IMR-90 (cell line): ENCODE results near the gene SLC9A5. TPM values are rescaled to one million over a fixed set of nuclear protein-coding genes. Genes with fewer than 3 reads are reported as not detected.

Experiments used
- ATAC-seq: fragments of 200-7000 bp; cut with Tn5 transposase; 2 replicates; pipeline ENCODE4 v1.9.1; 2020; ENCODE audit warnings: low read depth, mild to moderate bottlenecking, moderate library complexity
- BruUV-seq: library from RNA; stranded (reverse); fragments of 400-500 nt; replicated peaks from 2 replicates; lab custom pipeline; 2021; lab: Mats Ljungman, UMichigan
- CTCF ChIA-PET: fragments of 300-600 bp; formaldehyde crosslinking; extraction: SDS; loops from one replicate; lab custom pipeline; 2021; ENCODE audit warnings: antibody characterized with exemption; lab: Yijun Ruan, JAX
- POLR2A ChIA-PET: fragments of 300-600 bp; sonication (Branson Sonifier 250); formaldehyde crosslinking; loops from one replicate; lab custom pipeline; 2022; ENCODE audit warnings: antibody characterized with exemption; ENCODE audit not compliant: unreplicated experiment; lab: Charles Lee
- DNase-seq: peaks from one replicate; pipeline ENCODE4 v3.0.0; 2013
- H2AFZ ChIP-seq: replicated peaks from 2 replicates; pipeline ENCODE3; 2013; ENCODE audit warnings: low read length, mild to moderate bottlenecking; ENCODE audit not compliant: poor library complexity
- H2AK5ac ChIP-seq: 2 replicates; pipeline ENCODE4 v1.6.1; 2013; ENCODE audit warnings: low read depth, low read length, inconsistent platforms
- H2AK9ac ChIP-seq: replicated peaks from 2 replicates; pipeline ENCODE3; 2013; ENCODE audit warnings: mild to moderate bottlenecking, low read depth, low read length, moderate library complexity; ENCODE audit not compliant: poor library complexity
- H2BK120ac ChIP-seq: 2 replicates; pipeline ENCODE4 v1.6.1; 2013; ENCODE audit warnings: low read depth, low read length, inconsistent platforms
- H2BK15ac ChIP-seq: 3 replicates; pipeline ENCODE4 v1.6.1; 2013; ENCODE audit warnings: low read depth, low read length, inconsistent platforms
- H2BK20ac ChIP-seq: 2 replicates; pipeline ENCODE4 v1.6.1; 2013; ENCODE audit warnings: low read depth, mild to moderate bottlenecking, inconsistent platforms, low read length, moderate library complexity
- H2BK5ac ChIP-seq: 2 replicates; pipeline ENCODE4 v1.6.1; 2013; ENCODE audit warnings: mild to moderate bottlenecking, low read depth, low read length, inconsistent platforms; ENCODE audit not compliant: poor library complexity, severe bottlenecking
- H3K14ac ChIP-seq: replicated peaks from 2 replicates; pipeline ENCODE4 v1.6.1; 2013; ENCODE audit warnings: low read depth, low read length, inconsistent platforms
- H3K18ac ChIP-seq: 2 replicates; pipeline ENCODE4 v1.6.1; 2013; ENCODE audit warnings: low read depth, low read length, control low read depth
- H3K23ac ChIP-seq: 2 replicates; pipeline ENCODE4 v1.6.1; 2013; ENCODE audit warnings: low read depth, low read length, inconsistent platforms
- H3K27ac ChIP-seq: 2 replicates; pipeline ENCODE4 v1.5.1; 2013; ENCODE audit warnings: mild to moderate bottlenecking, control low read depth, low read length; ENCODE audit not compliant: insufficient read depth
- H3K27me3 ChIP-seq: 2 replicates; pipeline ENCODE4 v1.6.1; 2013; ENCODE audit warnings: low read length; ENCODE audit not compliant: control insufficient read depth, insufficient read depth
- H3K36me3 ChIP-seq: 2 replicates; pipeline ENCODE4 v1.6.1; 2013; ENCODE audit warnings: low read length, mixed read lengths; ENCODE audit not compliant: control insufficient read depth, insufficient read depth
- H3K4ac ChIP-seq: 2 replicates; pipeline ENCODE4 v1.6.1; 2013; ENCODE audit warnings: low read depth, low read length, inconsistent platforms
- H3K4me1 ChIP-seq: 2 replicates; pipeline ENCODE4 v1.6.1; 2013; ENCODE audit warnings: low read length, mixed read lengths; ENCODE audit not compliant: control insufficient read depth, insufficient read depth
- H3K4me2 ChIP-seq: 2 replicates; pipeline ENCODE4 v1.6.1; 2013; ENCODE audit warnings: low read depth, mild to moderate bottlenecking, control low read depth, low read length, moderate library complexity
- H3K4me3 ChIP-seq: 2 replicates; pipeline ENCODE4 v1.5.1; 2013; ENCODE audit warnings: low read depth, mild to moderate bottlenecking, control low read depth, low read length, moderate library complexity; ENCODE audit not compliant: insufficient read depth
- H3K56ac ChIP-seq: 2 replicates; pipeline ENCODE4 v1.6.1; 2013; ENCODE audit warnings: low read length, inconsistent platforms; ENCODE audit not compliant: insufficient read depth; ENCODE audit errors: extremely low read depth
- H3K79me1 ChIP-seq, 2 experiments: 2 replicates each; pipeline ENCODE4 v1.6.1; 2013; ENCODE audit warnings: low read length in 2 of 2, inconsistent platforms in 1 of 2, low read depth in 1 of 2
- H3K9ac ChIP-seq: 2 replicates; pipeline ENCODE4 v1.6.1; 2013; ENCODE audit warnings: low read depth, low read length, control low read depth
- H3K9me1 ChIP-seq: 2 replicates; pipeline ENCODE4 v1.6.1; 2013; ENCODE audit warnings: low read length, inconsistent platforms; ENCODE audit not compliant: insufficient read depth
- H3K9me3 ChIP-seq: 2 replicates; pipeline ENCODE4 v1.6.1; 2013; ENCODE audit warnings: low read length; ENCODE audit not compliant: control insufficient read depth, insufficient read depth
- H4K20me1 ChIP-seq: 2 replicates; pipeline ENCODE4 v1.6.1; 2013; ENCODE audit warnings: low read length, inconsistent platforms; ENCODE audit not compliant: insufficient read depth
- H4K5ac ChIP-seq: 2 replicates; pipeline ENCODE4 v1.6.1; 2013; ENCODE audit warnings: mild to moderate bottlenecking, low read depth, low read length, control low read depth
- H4K8ac ChIP-seq, 2 experiments: 2 replicates each; pipeline ENCODE4 v1.6.1; 2013; ENCODE audit warnings: low read depth in 2 of 2, low read length in 2 of 2, control low read depth in 1 of 2, inconsistent platforms in 1 of 2
- H4K91ac ChIP-seq: 2 replicates; pipeline ENCODE4 v1.6.1; 2013; ENCODE audit warnings: low read depth, low read length, inconsistent platforms; ENCODE audit not compliant: insufficient read depth
- CEBPB ChIP-seq: IDR thresholded peaks from 2 replicates; pipeline ENCODE4 v1.6.1; 2012; ENCODE audit warnings: low read depth, low read length, improper control_type of control experiment
- CHD1 ChIP-seq: IDR thresholded peaks from 2 replicates; pipeline ENCODE4 v1.6.1; 2012; ENCODE audit warnings: low read depth, low read length, improper control_type of control experiment
- FOS ChIP-seq: fragments of 150-350 bp; IDR thresholded peaks from 2 replicates; pipeline ENCODE4 v1.6.1; 2016; ENCODE audit warnings: low read depth, low read length
- MAFK ChIP-seq: IDR thresholded peaks from 2 replicates; pipeline ENCODE4 v1.6.1; 2012; ENCODE audit warnings: low read depth, low read length, improper control_type of control experiment
- MXI1 ChIP-seq: IDR thresholded peaks from 2 replicates; pipeline ENCODE4 v1.6.1; 2012; ENCODE audit warnings: low read depth, mild to moderate bottlenecking, low read length, moderate library complexity, borderline replicate concordance
- RCOR1 ChIP-seq: IDR thresholded peaks from 2 replicates; pipeline ENCODE4 v1.6.1; 2012; ENCODE audit warnings: mild to moderate bottlenecking, low read length, improper control_type of control experiment; ENCODE audit not compliant: insufficient replicate concordance
- RFX5 ChIP-seq: IDR thresholded peaks from 2 replicates; pipeline ENCODE4 v1.8.0; 2012; ENCODE audit warnings: low read depth, mild to moderate bottlenecking, low read length, moderate library complexity
- SMC3 ChIP-seq: fragments of 150-350 bp; IDR thresholded peaks from 2 replicates; pipeline ENCODE4 v1.6.1; 2016; ENCODE audit warnings: low read depth, mild to moderate bottlenecking, antibody characterized with exemption, low read length, moderate library complexity
- WGBS, 2 experiments: methylation state at CpG; one replicate each; pipeline versions ENCODE4 v1.1.5 to v1.1.7; 2013; ENCODE audit warnings: missing lambda C conversion rate in 2 of 2; ENCODE audit not compliant: insufficient read length in 1 of 2; ENCODE audit errors: extremely low coverage in 2 of 2; 5-methylcytosine and 5-hydroxymethylcytosine counted together
- dilution Hi-C: fragments of 300-500 bp; cut with HindIII; formaldehyde crosslinking; loops from one replicate; pipeline ENCODE4 v1.14.3; 2018; ENCODE audit warnings: low sequenced_read_pairs; ENCODE audit not compliant: unreplicated experiment
- in situ Hi-C: fragments of 300-500 bp; cut with MboI; formaldehyde crosslinking; loops from 3 replicates; pipeline ENCODE4 v1.14.3; 2019; ENCODE audit warnings: low sequenced_read_pairs, inconsistent platforms, mixed read lengths
- intact Hi-C: fragments of 100-400 bp; cut with micrococcal nuclease; formaldehyde crosslinking; loops from 2 replicates; pipeline ENCODE4 v1.10.0; 2022
- polyA plus RNA-seq, 3 experiments: library from polyadenylated mRNA; depleted of rRNA; stranded (reverse); fragments of >200 nt; gene quantifications; 2 replicates each; pipeline ENCODE4 v1.2.3, GENCODE V29; 2012; ENCODE audit warnings: low replicate concordance in 1 of 3
- total RNA-seq: library from RNA; depleted of rRNA; stranded (reverse); fragments of >200 nt; gene quantifications from 2 replicates; pipeline ENCODE4 v1.2.3, GENCODE V29; 2012
- TF ChIP-seq, protein P1 (sequence below): conservative IDR thresholded peaks from 2 replicates; pipeline ENCODE4 v1.5.1; 2012; ENCODE audit warnings: mild to moderate bottlenecking, low read depth, low read length, improper control_type of control experiment

Gene SLC9A5
- total and polyA plus RNA-seq, 2 of the 4 experiments (the other 2 are of a cell fraction): 1.8 to 5.7 TPM

DNA sequence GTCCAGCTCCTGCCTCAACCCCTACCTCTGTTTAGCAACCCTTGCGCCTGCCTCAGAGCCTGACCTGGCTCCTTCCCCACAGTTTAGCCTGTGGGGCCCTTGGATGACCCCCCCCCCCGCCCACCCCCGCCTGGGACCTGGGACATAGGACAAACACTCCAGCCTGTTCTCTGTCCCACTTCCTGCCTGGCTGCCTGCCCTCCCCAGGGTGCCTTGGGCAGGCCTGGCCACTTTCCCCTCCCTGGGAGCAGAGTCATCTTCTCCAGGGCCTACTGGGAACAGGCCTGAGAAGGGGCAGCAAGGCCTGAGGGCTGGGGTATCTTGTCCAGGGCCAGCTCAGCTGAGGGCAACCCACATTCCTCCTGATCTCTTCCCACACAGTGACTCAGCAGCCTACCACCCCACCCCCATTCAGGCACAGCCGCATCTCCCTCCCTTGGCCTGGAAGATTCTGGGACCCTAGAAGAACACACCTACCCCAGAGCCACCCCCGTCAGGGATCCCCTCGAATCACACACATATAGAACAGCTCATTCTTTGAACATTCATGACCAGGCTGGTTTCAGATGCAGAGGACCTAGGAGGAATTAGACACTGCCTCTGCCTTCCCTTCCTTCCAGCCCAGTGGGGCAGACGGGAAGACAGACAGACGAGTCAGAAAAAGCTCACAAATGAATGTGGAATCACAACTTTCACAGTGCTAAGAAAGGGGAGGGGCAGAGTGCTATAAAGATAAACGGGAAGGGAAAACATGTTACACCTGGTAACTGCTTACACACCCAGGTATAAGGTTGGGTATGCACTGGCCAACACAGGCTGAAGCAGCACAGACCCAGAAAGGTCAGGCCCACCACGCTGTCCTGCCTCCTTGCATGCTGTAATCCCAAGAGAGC lies 7.5 kb upstream of the SLC9A5 start (continued):
- peak; percentile 57 for TF ChIP-seq MAFK
- TF ChIP-seq CEBPB: no peak
- TF ChIP-seq SMC3: peak; percentile 1; the same call in 1 of the 2 replicates

DNA sequence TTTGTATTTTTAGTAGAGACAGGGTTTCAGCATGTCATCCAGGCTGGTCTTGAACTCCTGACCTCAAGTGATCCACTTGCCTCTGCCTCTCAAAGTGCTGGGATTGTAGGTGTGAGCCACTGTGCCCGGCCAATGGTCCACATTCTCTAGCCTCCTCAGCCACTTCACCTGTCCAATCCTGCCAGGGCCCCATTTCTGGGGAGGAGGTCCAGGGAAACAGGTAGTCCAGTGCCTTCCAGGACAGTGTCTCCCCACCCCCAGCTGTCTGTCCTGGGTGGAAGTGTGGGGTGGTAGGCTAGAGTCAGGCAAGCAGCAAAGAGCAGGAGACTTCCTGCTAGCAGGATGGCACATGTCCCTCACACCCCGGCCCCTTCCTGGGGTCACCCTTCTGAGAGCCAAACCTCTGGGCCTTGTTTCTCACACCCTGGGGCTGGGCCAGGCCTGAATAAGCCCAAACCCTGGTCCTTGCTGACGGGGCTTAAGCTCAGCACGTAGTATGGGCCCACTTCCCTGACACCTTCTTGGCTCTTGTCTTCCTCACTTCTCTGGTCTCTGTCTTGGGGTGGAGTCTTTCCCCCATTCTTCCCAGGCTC lies 6.5 kb upstream of the SLC9A5 start:
- Histone ChIP-seq H3K9ac (no peak overlapping the region), H3K4me2 (no peak overlapping the region), H3K56ac (0 out of 2 replicates have a peak overlapping the region, but pooled peaks have one; percentile 1), H3K27me3 (no peaks in the 10 kb centered on the region), H3K18ac (peak overlapping the region; percentile 44), H4K20me1 (no peaks in the 10 kb centered on the region; the same call in none of the 2 replicates), H3K9me3 (no peaks in the 10 kb centered on the region), H3K14ac (peak overlapping the region; percentile 80), H3K36me3 (peaks cover 20% of the 10 kb centered on the region), H3K9me1 (peaks cover 42% of the 10 kb centered on the region), H2BK120ac (peak overlapping the region; percentile 98), H2AK5ac (peak overlapping the region; percentile 99), H2BK20ac (peak overlapping the region; percentile 89), H3K27ac (peak overlapping the region; percentile 80), H4K91ac (peak overlapping the region; percentile 95), H2BK15ac (peak overlapping the region; percentile 95; the same call in 2 of the 3 replicates), H3K4ac (peak overlapping the region; percentile 98), H2BK5ac (peak overlapping the region; percentile 93), H4K5ac (peak overlapping the region; percentile 68), H2AK9ac (peak overlapping the region; percentile 83), H3K23ac (peak overlapping the region; percentile 85), H3K79me1 (peaks cover 38 to 84% of the 10 kb centered on the region in 2 experiments; a peak in 3 of 4 replicates), H3K4me3 (no peak overlapping the region), H3K4me1 (peaks cover 44% of the 10 kb centered on the region), H4K8ac (peak overlapping the region; percentile 44 to 94), H2AFZ (no peak overlapping the region)
- intact Hi-C loops (no loop called here), in situ Hi-C loops (no loop called here), dilution Hi-C loops (no loop called here)
- no peak for DNase-seq
- TF ChIP-seq FOS: no peak
- TF ChIP-seq, protein P1, sequence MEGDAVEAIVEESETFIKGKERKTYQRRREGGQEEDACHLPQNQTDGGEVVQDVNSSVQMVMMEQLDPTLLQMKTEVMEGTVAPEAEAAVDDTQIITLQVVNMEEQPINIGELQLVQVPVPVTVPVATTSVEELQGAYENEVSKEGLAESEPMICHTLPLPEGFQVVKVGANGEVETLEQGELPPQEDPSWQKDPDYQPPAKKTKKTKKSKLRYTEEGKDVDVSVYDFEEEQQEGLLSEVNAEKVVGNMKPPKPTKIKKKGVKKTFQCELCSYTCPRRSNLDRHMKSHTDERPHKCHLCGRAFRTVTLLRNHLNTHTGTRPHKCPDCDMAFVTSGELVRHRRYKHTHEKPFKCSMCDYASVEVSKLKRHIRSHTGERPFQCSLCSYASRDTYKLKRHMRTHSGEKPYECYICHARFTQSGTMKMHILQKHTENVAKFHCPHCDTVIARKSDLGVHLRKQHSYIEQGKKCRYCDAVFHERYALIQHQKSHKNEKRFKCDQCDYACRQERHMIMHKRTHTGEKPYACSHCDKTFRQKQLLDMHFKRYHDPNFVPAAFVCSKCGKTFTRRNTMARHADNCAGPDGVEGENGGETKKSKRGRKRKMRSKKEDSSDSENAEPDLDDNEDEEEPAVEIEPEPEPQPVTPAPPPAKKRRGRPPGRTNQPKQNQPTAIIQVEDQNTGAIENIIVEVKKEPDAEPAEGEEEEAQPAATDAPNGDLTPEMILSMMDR: no peak
- no peak for TF ChIP-seq CHD1
- TF ChIP-seq MXI1: no peak
- no peak for TF ChIP-seq CEBPB
- no peak for TF ChIP-seq SMC3
- no peak for TF ChIP-seq RFX5
- no peak for TF ChIP-seq RCOR1
- ChIA-PET POLR2A (no interaction called here), CTCF (interaction anchor here (0.5 kb wide), 1 partner anchor 31 kb away, joined by 3 read pairs; no protein-coding TSS in a partner anchor)
- no TSS peak for BruUV-seq
- no CpG with 5 or more reads among the region's 4 CpGs for WGBS, 2 experiments
- no peak for ATAC-seq
